ENCODE data around the gene NDEL1.

The NDEL1 gene

DNA sequence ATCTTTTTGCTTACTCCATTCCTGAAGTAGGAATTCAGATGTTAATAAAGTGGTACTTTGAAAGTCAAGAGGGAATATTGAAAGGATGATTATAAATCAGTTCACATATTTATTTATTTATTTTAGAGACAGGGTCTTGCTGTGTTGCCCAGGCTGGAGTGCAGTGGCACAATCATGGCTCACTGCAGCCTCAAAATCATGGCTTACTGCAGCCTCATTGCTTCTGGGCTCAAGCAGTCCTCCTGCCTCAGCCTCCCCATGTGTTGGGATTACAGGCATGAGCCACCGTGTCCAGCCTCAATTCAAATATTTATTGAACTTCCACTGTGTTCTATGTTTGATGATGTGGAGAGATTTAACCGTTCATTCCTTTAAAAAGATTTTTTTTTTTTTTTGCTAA, 6.6 kb downstream of the NDEL1 start:
- Histone ChIP-seq H3K27ac (no peak overlapping the region), H3K4me3 (no peak overlapping the region), H3K9me3 (ENCODE audit: low read depth, low read length) (no peaks in the 10 kb centered on the region), H3K36me3 (ENCODE audit: insufficient read depth, low read length) (peaks cover 17% of the 10 kb centered on the region), H3K9ac (ENCODE audit: insufficient read length) (no peak overlapping the region)
- DNase-seq (ENCODE audit: low read depth, low spot score): no peak
- no peak for TF ChIP-seq EZH2 (IDR thresholded peaks at IDR 0.05)
- TF ChIP-seq POLR2AphosphoS5 (IDR thresholded peaks at IDR 0.05; ENCODE audit: borderline replicate concordance, low read depth, low read length): no peak
- TF ChIP-seq FOXP2 (optimal IDR thresholded peaks at IDR 0.05; ENCODE audit: control extremely low read depth, extremely low read length, insufficient read depth): no peak

DNA sequence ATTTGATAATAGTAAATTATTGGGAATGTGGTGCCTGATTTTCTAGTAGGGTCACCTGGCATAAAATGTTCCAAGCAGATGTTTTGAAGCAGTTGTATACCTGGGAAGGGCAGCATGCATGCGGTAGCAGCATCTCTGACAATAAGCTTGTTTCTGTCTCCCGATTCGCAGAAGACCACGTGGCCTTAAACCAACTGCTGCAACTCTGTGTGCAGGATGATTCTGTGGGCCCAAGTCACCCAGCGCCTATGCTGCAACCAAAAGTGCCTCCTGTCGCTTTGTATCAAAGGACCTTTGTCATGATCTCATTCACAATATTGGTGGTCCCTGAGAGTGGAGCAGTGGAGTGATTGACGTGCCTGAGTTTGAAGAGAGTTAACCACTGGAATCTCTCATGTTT, 8.1 kb downstream of the NDEL1 start:
- TF ChIP-seq POLR2AphosphoS5 (IDR thresholded peaks at IDR 0.05; ENCODE audit: borderline replicate concordance, low read depth, low read length) (no peak), EZH2 (IDR thresholded peaks at IDR 0.05) (no peak), FOXP2 (optimal IDR thresholded peaks at IDR 0.05; ENCODE audit: control extremely low read depth, extremely low read length, insufficient read depth) (no peak)
- peak overlapping the region; percentile 89; the same call in 1 of the 2 replicates for H3K27ac ChIP-seq
- H3K9ac ChIP-seq (ENCODE audit: insufficient read length): no peak overlapping the region
- no peak overlapping the region for H3K4me3 ChIP-seq
- DNase-seq (ENCODE audit: low read depth, low spot score): no peak
- H3K9me3 ChIP-seq (ENCODE audit: low read depth, low read length): no peaks in the 10 kb centered on the region
- H3K36me3 ChIP-seq (ENCODE audit: insufficient read depth, low read length): peaks cover 23% of the 10 kb centered on the region

DNA sequence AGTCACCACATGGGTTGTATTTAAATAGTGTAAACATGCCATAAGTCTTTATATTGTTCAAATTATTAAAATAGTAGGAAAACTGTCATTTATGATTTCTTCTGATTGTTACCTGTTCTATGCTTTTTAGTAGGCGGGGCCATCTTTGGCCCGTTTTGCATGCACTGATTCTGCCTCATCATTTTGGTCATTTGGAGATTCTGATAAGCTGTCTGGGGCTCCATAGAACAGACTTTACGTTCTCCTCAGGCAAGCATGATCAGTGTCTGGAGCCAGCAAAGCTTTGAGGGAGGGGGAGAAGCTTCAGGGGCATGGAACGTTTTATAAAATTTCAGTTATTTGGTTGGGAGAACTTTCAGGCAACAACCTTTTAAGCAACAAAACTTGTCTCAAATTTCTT, 8.8 kb downstream of the NDEL1 start:
- H3K36me3 ChIP-seq (ENCODE audit: insufficient read depth, low read length): peaks cover 25% of the 10 kb centered on the region
- no peaks in the 10 kb centered on the region for H3K9me3 ChIP-seq (ENCODE audit: low read depth, low read length)
- no peak for DNase-seq (ENCODE audit: low read depth, low spot score)
- H3K9ac ChIP-seq (ENCODE audit: insufficient read length): no peak overlapping the region
- peak overlapping the region; percentile 15; the same call in 1 of the 2 replicates for H3K4me3 ChIP-seq
- peak overlapping the region; percentile 89; the same call in 1 of the 2 replicates for H3K27ac ChIP-seq
- TF ChIP-seq POLR2AphosphoS5 (IDR thresholded peaks at IDR 0.05; ENCODE audit: borderline replicate concordance, low read depth, low read length) (no peak), EZH2 (IDR thresholded peaks at IDR 0.05) (no peak), FOXP2 (optimal IDR thresholded peaks at IDR 0.05; ENCODE audit: control extremely low read depth, extremely low read length, insufficient read depth) (no peak)

DNA sequence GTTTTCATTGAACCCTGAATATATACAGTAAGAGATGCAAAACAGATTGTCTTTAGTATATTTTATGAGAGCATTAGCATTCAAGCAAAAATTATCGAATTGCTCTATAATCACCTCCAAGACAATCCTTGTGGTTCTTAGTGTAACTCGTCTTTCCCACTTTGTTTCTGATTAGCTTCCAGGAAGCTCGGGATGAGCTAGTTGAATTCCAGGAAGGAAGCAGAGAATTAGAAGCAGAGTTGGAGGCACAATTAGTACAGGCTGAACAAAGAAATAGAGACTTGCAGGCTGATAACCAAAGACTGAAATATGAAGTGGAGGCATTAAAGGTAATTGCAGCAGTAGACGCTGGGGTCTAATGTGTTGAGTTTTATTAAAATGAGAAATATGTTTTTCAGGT, 9.9 kb downstream of the NDEL1 start:
- Histone ChIP-seq H3K36me3 (ENCODE audit: insufficient read depth, low read length) (peaks cover 28% of the 10 kb centered on the region), H3K4me3 (peak overlapping the region; percentile 72), H3K9ac (ENCODE audit: insufficient read length) (peak overlapping the region; percentile 58), H3K9me3 (ENCODE audit: low read depth, low read length) (no peaks in the 10 kb centered on the region), H3K27ac (peak overlapping the region; percentile 89)
- TF ChIP-seq FOXP2 (optimal IDR thresholded peaks at IDR 0.05; ENCODE audit: control extremely low read depth, extremely low read length, insufficient read depth): no peak
- TF ChIP-seq EZH2 (IDR thresholded peaks at IDR 0.05): no peak
- TF ChIP-seq POLR2AphosphoS5 (IDR thresholded peaks at IDR 0.05; ENCODE audit: borderline replicate concordance, low read depth, low read length): no peak
- no peak for DNase-seq (ENCODE audit: low read depth, low spot score)

DNA sequence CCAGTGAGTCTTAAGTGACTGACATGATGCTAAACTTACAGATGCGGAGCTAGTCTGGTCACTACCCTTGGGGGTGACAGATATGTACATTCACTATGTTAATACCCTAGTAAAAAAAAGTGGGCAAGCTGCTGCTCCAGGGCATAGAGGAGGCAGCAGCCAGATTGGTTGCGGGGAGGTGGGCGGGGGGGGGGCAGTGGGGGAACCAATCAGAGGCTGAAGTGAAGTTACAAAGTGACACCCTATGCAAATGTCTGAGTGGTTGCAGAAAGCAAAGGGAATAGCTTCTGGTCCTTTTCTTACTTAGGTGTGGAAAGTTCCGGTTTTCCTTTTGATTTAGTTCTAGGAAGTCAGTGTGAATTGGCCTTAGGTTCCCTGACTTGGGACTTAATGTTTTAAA, 12.1 kb downstream of the NDEL1 start:
- H3K27ac ChIP-seq: peak overlapping the region; percentile 59; the same call in 1 of the 2 replicates
- H3K4me3 ChIP-seq: no peak overlapping the region
- peaks cover 46% of the 10 kb centered on the region for H3K36me3 ChIP-seq (ENCODE audit: insufficient read depth, low read length)
- H3K9ac ChIP-seq (ENCODE audit: insufficient read length): no peak overlapping the region
- TF ChIP-seq EZH2 (IDR thresholded peaks at IDR 0.05): no peak
- TF ChIP-seq POLR2AphosphoS5 (IDR thresholded peaks at IDR 0.05; ENCODE audit: borderline replicate concordance, low read depth, low read length): no peak
- no peak for TF ChIP-seq FOXP2 (optimal IDR thresholded peaks at IDR 0.05; ENCODE audit: control extremely low read depth, extremely low read length, insufficient read depth)
- DNase-seq (ENCODE audit: low read depth, low spot score): no peak
- no peaks in the 10 kb centered on the region for H3K9me3 ChIP-seq (ENCODE audit: low read depth, low read length)

DNA sequence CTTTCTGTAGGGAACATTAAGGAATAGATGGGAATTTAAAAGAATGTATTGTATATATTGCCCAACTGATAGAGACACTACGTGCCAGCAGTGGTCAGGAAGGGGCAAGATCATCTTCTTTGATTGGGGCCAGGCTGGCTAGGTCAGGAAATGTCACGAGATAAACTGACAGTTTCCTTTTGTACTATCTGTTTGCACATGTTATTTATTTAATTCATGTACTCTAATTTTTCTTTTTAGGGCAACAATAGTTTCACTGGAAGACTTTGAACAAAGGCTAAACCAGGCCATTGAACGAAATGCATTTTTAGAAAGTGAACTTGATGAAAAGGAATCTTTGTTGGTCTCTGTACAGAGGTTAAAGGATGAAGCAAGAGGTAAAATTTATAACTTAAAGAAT, 12.6 kb downstream of the NDEL1 start:
- Histone ChIP-seq H3K27ac (peak overlapping the region; percentile 59; the same call in 1 of the 2 replicates), H3K9me3 (ENCODE audit: low read depth, low read length) (no peaks in the 10 kb centered on the region), H3K36me3 (ENCODE audit: insufficient read depth, low read length) (peaks cover 51% of the 10 kb centered on the region), H3K9ac (ENCODE audit: insufficient read length) (no peak overlapping the region), H3K4me3 (no peak overlapping the region)
- TF ChIP-seq FOXP2 (optimal IDR thresholded peaks at IDR 0.05; ENCODE audit: control extremely low read depth, extremely low read length, insufficient read depth): no peak
- no peak for TF ChIP-seq POLR2AphosphoS5 (IDR thresholded peaks at IDR 0.05; ENCODE audit: borderline replicate concordance, low read depth, low read length)
- no peak for TF ChIP-seq EZH2 (IDR thresholded peaks at IDR 0.05)
- DNase-seq (ENCODE audit: low read depth, low spot score): no peak

DNA sequence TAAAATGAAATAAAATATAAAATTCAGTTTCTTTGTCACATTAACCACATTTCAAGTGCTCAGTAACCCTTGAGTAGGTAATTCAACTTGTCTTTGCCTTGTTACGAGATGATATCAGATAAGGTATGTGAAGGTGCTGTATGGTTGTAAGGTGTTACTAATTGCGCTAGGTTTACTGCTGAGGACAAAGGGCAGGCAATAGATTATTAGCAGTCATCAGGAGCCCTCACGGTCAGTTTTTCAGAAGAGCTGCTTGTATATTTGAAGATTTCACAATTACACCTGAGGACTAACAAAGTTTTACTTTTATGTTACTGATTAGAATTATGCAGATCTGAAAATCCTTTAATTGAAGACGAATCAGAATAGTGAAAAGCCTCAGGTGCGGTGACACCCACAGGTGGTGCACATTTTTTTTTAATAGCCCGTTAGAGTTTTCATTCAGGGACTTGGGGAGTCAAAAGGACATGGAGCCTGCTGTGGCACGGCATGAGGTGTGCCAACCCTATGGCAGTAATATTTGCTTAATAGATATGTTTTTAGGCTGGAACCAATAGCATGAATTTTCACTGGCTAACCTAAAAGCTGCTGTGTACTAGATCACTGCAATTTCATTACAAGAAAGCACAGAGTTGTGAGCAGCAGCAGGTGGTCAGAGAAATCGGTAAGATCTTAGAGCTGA, 16.4 kb downstream of the NDEL1 start:
- peaks cover 65% of the 10 kb centered on the region for H3K36me3 ChIP-seq (ENCODE audit: insufficient read depth, low read length)
- no peak overlapping the region for H3K4me3 ChIP-seq
- H3K9ac ChIP-seq (ENCODE audit: insufficient read length): no peak overlapping the region
- TF ChIP-seq POLR2AphosphoS5 (IDR thresholded peaks at IDR 0.05; ENCODE audit: borderline replicate concordance, low read depth, low read length) (no peak), FOXP2 (optimal IDR thresholded peaks at IDR 0.05; ENCODE audit: control extremely low read depth, extremely low read length, insufficient read depth) (no peak), EZH2 (IDR thresholded peaks at IDR 0.05) (no peak)
- H3K9me3 ChIP-seq (ENCODE audit: low read depth, low read length): no peaks in the 10 kb centered on the region
- no peak overlapping the region for H3K27ac ChIP-seq
- no peak for DNase-seq (ENCODE audit: low read depth, low spot score)

DNA sequence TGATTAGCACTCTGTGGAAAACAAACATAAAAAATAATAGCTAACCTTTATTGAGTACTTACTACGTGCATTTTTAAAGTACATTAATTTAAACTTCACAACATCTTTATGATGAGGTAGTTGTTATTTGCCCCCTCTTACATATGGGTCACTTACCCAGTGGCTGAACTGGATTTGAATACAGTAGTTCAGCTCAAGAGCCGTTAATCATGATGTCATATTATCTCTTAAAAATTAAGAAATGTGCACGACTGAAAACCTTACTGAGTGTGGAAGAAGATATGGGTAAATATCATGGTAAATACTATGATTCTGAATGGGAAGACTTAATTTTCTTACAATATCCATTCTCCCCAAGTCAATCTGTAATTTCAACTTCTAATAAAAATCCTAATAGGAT, 17.6 kb downstream of the NDEL1 start:
- no peak overlapping the region for H3K4me3 ChIP-seq
- no peak overlapping the region for H3K9ac ChIP-seq (ENCODE audit: insufficient read length)
- no peaks in the 10 kb centered on the region for H3K9me3 ChIP-seq (ENCODE audit: low read depth, low read length)
- TF ChIP-seq POLR2AphosphoS5 (IDR thresholded peaks at IDR 0.05; ENCODE audit: borderline replicate concordance, low read depth, low read length) (no peak), FOXP2 (optimal IDR thresholded peaks at IDR 0.05; ENCODE audit: control extremely low read depth, extremely low read length, insufficient read depth) (no peak), EZH2 (IDR thresholded peaks at IDR 0.05) (no peak)
- H3K27ac ChIP-seq: no peak overlapping the region
- H3K36me3 ChIP-seq (ENCODE audit: insufficient read depth, low read length): peaks cover 71% of the 10 kb centered on the region
- no peak for DNase-seq (ENCODE audit: low read depth, low spot score)

Measured in SK-N-MC (cell line).